CD14-positive monocyte (primary cell): ENCODE measurements around the gene USP48. TPM values are rescaled to one million over a fixed set of nuclear protein-coding genes. Genes with fewer than 3 reads are reported as not detected.

Experiments used
- DNase-seq, 3 donors: peaks; one replicate each; pipeline ENCODE4 v3.0.0-alpha.2; 2011 to 2022
- H2AFZ ChIP-seq: 2 replicates; pipeline ENCODE4 v1.6.0; 2012; ENCODE audit warnings: mild to moderate bottlenecking, low read depth, low read length, inconsistent platforms; ENCODE audit not compliant: insufficient read depth, poor library complexity, severe bottlenecking
- H3K27ac ChIP-seq, 2 donors: 1 replicate in 1 of 2; 2 replicates in 1 of 2; pipeline ENCODE4 v1.5.1; 2012 to 2013; ENCODE audit warnings: low read length in 2 of 2, control low read depth in 1 of 2, inconsistent platforms in 1 of 2, low read depth in 1 of 2, mild to moderate bottlenecking in 1 of 2
- H3K27me3 ChIP-seq, 2 donors: one replicate each; pipeline versions ENCODE4 v1.6.0 to v1.6.1; 2011 to 2013; ENCODE audit warnings: low read length in 2 of 2; ENCODE audit not compliant: control insufficient read depth in 2 of 2, insufficient read depth in 2 of 2
- H3K36me3 ChIP-seq, 2 donors: replicated peaks in 1 of 2; 1 replicate in 1 of 2; 2 replicates in 1 of 2; pipeline versions ENCODE4 v1.5.1 to v1.6.1; 2012 to 2013; ENCODE audit warnings: low read length in 2 of 2, control low read depth in 1 of 2, inconsistent platforms in 1 of 2, mild to moderate bottlenecking in 1 of 2; ENCODE audit not compliant: insufficient read depth in 2 of 2, control insufficient read depth in 1 of 2
- H3K4me1 ChIP-seq, 2 donors: 1 replicate in 1 of 2; 2 replicates in 1 of 2; pipeline versions ENCODE4 v1.5.1 to v1.6.1; 2012 to 2013; ENCODE audit warnings: low read length in 2 of 2, control low read depth in 1 of 2, inconsistent platforms in 1 of 2, mild to moderate bottlenecking in 1 of 2, moderate library complexity in 1 of 2; ENCODE audit not compliant: insufficient read depth in 2 of 2, control insufficient read depth in 1 of 2
- H3K4me2 ChIP-seq: replicated peaks from 2 replicates; pipeline ENCODE3; 2012; ENCODE audit warnings: low read length, moderate library complexity, mild to moderate bottlenecking; ENCODE audit not compliant: poor library complexity, severe bottlenecking; ENCODE audit errors: extremely low read depth
- H3K4me3 ChIP-seq, 3 experiments: fragments of 200-600 bp in 1 of 3; sonication (generic) in 1 of 3; replicated peaks in 1 of 3; 1 replicate in 2 of 3; 2 replicates in 1 of 3; pipeline ENCODE4 v1.5.1; 2011 to 2013; ENCODE audit warnings: low read length in 3 of 3, mild to moderate bottlenecking in 3 of 3, control low read depth in 2 of 3, low read depth in 2 of 3, inconsistent platforms in 1 of 3, moderate library complexity in 1 of 3
- H3K79me2 ChIP-seq: 2 replicates; pipeline ENCODE4 v1.6.0; 2012; ENCODE audit warnings: mild to moderate bottlenecking, control low read depth, inconsistent platforms, low read length, moderate library complexity; ENCODE audit not compliant: insufficient read depth
- H3K9ac ChIP-seq: 2 replicates; pipeline ENCODE4 v1.6.0; 2017; ENCODE audit warnings: low read length, mild to moderate bottlenecking; ENCODE audit not compliant: insufficient read depth, poor library complexity, severe bottlenecking
- H3K9me3 ChIP-seq, 2 donors: replicated peaks in 1 of 2; 1 replicate in 1 of 2; 2 replicates in 1 of 2; pipeline versions ENCODE4 v1.5.1 to v1.6.1; 2012 to 2013; ENCODE audit warnings: low read length in 2 of 2, control low read depth in 1 of 2; ENCODE audit not compliant: control insufficient read depth in 1 of 2, insufficient read depth in 1 of 2
- H4K20me1 ChIP-seq: 2 replicates; pipeline ENCODE4 v1.6.0; 2012; ENCODE audit warnings: mild to moderate bottlenecking, low read length, control low read depth, moderate library complexity; ENCODE audit not compliant: insufficient read depth
- H3K27ac Mint-ChIP-seq, 7 donors: one replicate each; pipeline ENCODE4 v1.8.0; 2020; ENCODE audit warnings: mild to moderate bottlenecking in 7 of 7, mixed read lengths in 7 of 7, moderate library complexity in 6 of 7, inconsistent platforms in 2 of 7
- H3K27me3 Mint-ChIP-seq, 3 donors: one replicate each; pipeline ENCODE4 v1.8.0; 2021 to 2022; ENCODE audit warnings: low read depth in 3 of 3, mild to moderate bottlenecking in 3 of 3, mixed read lengths in 3 of 3, moderate library complexity in 3 of 3, inconsistent platforms in 1 of 3
- H3K36me3 Mint-ChIP-seq, 2 donors: one replicate each; pipeline ENCODE4 v1.8.0; 2020; ENCODE audit warnings: mixed read lengths in 2 of 2, inconsistent platforms in 1 of 2, mild to moderate bottlenecking in 1 of 2
- H3K4me1 Mint-ChIP-seq: one replicate; pipeline ENCODE4 v1.8.0; 2020; ENCODE audit warnings: mild to moderate bottlenecking, mixed read lengths
- H3K4me3 Mint-ChIP-seq, 2 donors: one replicate each; pipeline ENCODE4 v1.8.0; 2020; ENCODE audit warnings: mild to moderate bottlenecking in 2 of 2, mixed read lengths in 2 of 2, moderate library complexity in 1 of 2
- H3K9me3 Mint-ChIP-seq, 7 donors: one replicate each; pipeline ENCODE4 v1.8.0; 2020 to 2022; ENCODE audit warnings: mixed read lengths in 7 of 7, mild to moderate bottlenecking in 6 of 7, moderate library complexity in 6 of 7, inconsistent platforms in 2 of 7
- CTCF ChIP-seq: fragments of 200-600 bp; IDR thresholded peaks from one replicate; pipeline ENCODE4 v1.8.0; 2022; ENCODE audit warnings: antibody characterized with exemption, mild to moderate bottlenecking
- WGBS: methylation state at CpG from one replicate; pipeline ENCODE4 v1.1.5; 2013; ENCODE audit warnings: missing lambda C conversion rate; ENCODE audit not compliant: insufficient coverage; 5-methylcytosine and 5-hydroxymethylcytosine counted together
- intact Hi-C, 2 donors: fragments of 100-400 bp; cut with micrococcal nuclease; formaldehyde crosslinking; loops; one replicate each; pipeline versions ENCODE4 v1.15.0 to v1.15.1; 2023
- polyA plus RNA-seq, 3 donors: library from polyadenylated mRNA; depleted of rRNA in 1 of 3; unstranded in 2 of 3; stranded (reverse) in 1 of 3; fragments of 300-500 nt in 2 of 3; fragments of >200 nt in 1 of 3; fragmentation: Illumina TruSeq in 2 of 3; gene quantifications; 1 replicate in 2 of 3; 2 replicates in 1 of 3; pipeline ENCODE4 v1.2.3, GENCODE V29; 2012 to 2021

Gene USP48
- polyA plus RNA-seq, 3 donors = 26.5 to 40.2 (median 34.3) TPM

- no CpG with 5 or more reads among the region's 2 CpGs for WGBS
- Mint-ChIP-seq H3K27me3 (no peaks in the 10 kb centered on the region), H3K4me1 (peaks cover 7% of the 10 kb centered on the region), H3K36me3 (peaks cover 76 to 92% of the 10 kb centered on the region in 2 donors), H3K9me3 (no peaks in the 10 kb centered on the region), H3K27ac (peak overlapping the region in 3 of 7 donors; percentile 1 to 61 (median 38)), H3K4me3 (no peak overlapping the region)
- Histone ChIP-seq H3K9ac (no peak overlapping the region), H3K79me2 (peaks cover 39% of the 10 kb centered on the region), H3K4me1 (peaks cover 0 to 3% of the 10 kb centered on the region in 2 donors), H3K9me3 (no peaks in the 10 kb centered on the region), H2AFZ (no peak overlapping the region), H3K27me3 (no peaks in the 10 kb centered on the region), H3K36me3 (peaks cover 91 to 99% of the 10 kb centered on the region in 2 donors), H3K4me3 (no peak overlapping the region), H3K27ac (peak overlapping the region in 1 of 2 donors; percentile 39), H4K20me1 (peaks cover 9% of the 10 kb centered on the region), H3K4me2 (no peak overlapping the region)
- TF ChIP-seq CTCF = no peak
- no peak for DNase-seq
- intact Hi-C loops = no loop called here
Measured at GRCh38 chr1:21716169-21716568, 66.8 kb downstream of the USP48 start.

- peaks cover 57 to 74% of the 10 kb centered on the region in 2 donors for H3K36me3 ChIP-seq
- intact Hi-C loops = loop anchor here in 1 of 2 donors (10.0 kb wide), 1 partner anchor 257 kb away; no protein-coding TSS in a partner anchor
- no peak overlapping the region for H3K4me3 ChIP-seq
- Mint-ChIP-seq H3K4me1 (peaks cover 15% of the 10 kb centered on the region), H3K27me3 (no peaks in the 10 kb centered on the region), H3K36me3 (peaks cover 63 to 80% of the 10 kb centered on the region in 2 donors), H3K27ac (peak overlapping the region in 6 of 7 donors; percentile 38 to 76 (median 58)), H3K4me3 (no peak overlapping the region), H3K9me3 (no peaks in the 10 kb centered on the region)
- no peak overlapping the region for H2AFZ ChIP-seq
- H3K27me3 ChIP-seq = no peaks in the 10 kb centered on the region
- peaks cover 5 to 8% of the 10 kb centered on the region in 2 donors for H3K4me1 ChIP-seq
- peak overlapping the region in 1 of 2 donors; percentile 11 for H3K27ac ChIP-seq
- H3K9me3 ChIP-seq = no peaks in the 10 kb centered on the region
- peaks cover 14% of the 10 kb centered on the region for H4K20me1 ChIP-seq
- H3K79me2 ChIP-seq = peaks cover 9% of the 10 kb centered on the region
- no peak for TF ChIP-seq CTCF
- 100% methylated on average over 2 of the region's 4 CpGs for WGBS
- no peak overlapping the region for H3K4me2 ChIP-seq
- H3K9ac ChIP-seq = no peak overlapping the region
- no peak for DNase-seq
Measured at GRCh38 chr1:21707891-21708290, 75.1 kb downstream of the USP48 start.
